ENCODE data around the gene EML1.

DNA sequence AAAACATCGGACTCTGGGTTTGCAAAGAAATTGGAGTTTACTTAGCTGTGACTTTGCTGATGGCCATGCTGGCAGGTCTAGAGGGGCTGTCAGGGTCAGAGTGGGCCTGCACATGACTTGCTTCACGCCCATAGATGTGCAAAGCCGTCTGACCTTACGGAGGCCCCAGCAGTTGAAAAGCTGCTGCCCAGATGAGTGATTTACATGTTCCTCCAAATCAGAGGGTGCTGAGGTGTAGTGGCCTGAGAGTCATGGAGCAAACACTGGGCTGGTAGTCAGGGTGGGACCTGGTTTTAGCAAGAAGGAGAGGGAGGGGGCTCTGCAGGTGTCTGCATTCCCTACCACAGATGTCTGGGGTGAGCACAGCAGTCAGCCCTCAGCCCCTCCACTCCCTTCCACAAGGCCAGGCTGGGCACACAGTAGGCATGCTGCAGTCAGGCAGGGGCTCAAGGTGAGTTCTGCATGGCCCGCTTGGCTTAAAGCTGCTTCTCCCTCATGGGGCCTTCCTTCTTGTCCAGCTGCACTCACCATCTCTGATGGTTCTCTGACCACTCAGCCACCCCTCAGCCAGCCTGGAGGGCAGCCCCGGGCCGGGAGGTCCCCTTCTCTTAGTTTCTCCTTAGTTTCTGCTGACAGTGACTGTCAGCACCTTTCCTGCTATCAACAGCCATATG lies 34.2 kb upstream of the EML1 start:
- TF ChIP-seq, protein P1, sequence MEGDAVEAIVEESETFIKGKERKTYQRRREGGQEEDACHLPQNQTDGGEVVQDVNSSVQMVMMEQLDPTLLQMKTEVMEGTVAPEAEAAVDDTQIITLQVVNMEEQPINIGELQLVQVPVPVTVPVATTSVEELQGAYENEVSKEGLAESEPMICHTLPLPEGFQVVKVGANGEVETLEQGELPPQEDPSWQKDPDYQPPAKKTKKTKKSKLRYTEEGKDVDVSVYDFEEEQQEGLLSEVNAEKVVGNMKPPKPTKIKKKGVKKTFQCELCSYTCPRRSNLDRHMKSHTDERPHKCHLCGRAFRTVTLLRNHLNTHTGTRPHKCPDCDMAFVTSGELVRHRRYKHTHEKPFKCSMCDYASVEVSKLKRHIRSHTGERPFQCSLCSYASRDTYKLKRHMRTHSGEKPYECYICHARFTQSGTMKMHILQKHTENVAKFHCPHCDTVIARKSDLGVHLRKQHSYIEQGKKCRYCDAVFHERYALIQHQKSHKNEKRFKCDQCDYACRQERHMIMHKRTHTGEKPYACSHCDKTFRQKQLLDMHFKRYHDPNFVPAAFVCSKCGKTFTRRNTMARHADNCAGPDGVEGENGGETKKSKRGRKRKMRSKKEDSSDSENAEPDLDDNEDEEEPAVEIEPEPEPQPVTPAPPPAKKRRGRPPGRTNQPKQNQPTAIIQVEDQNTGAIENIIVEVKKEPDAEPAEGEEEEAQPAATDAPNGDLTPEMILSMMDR (conservative IDR thresholded peaks at IDR 0.05 in 1 of 2, IDR thresholded peaks at IDR 0.05 in 1 of 2; ENCODE audit: extremely low read depth in 1 of 2, insufficient read depth in 1 of 2, low read depth in 1 of 2, low read length in 2 of 2) = no peak
- no peak for TF ChIP-seq EZH2 (IDR thresholded peaks at IDR 0.05; ENCODE audit: borderline replicate concordance, low read length)
